Measurements from ENCODE around the gene ARHGEF6.
"Not testable (repeated sequence)": the region's sequence is repeated elsewhere in the genome, so short reads cannot be mapped to it uniquely, and the experiment has no call there.

The ARHGEF6 gene

GRCh38 chrX:136781180-136781797 is 557 bp upstream of the ARHGEF6 start:
- DNase-seq (ENCODE audit: low read depth, low spot score): no peak

DNA sequence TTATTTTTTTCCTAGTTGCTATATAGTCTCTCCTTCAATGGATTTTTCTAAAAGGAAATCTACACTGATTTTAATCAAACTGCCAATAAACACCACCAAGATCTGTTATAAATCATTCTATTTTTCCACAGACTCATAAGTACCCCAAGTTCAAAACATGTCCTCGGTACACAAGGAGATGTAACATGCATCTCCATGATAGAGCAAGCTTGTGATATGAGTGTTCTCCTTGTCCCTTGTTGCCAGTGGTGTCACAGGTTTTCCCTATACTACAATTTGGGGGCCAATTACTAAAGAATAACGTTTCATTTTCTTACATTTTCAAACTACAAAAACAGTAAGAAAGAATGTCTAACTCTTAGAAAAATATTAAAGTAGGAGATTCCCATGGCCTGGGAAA is 491 bp downstream of the ARHGEF6 start:
- no peak for DNase-seq (ENCODE audit: low read depth, low spot score)

- no peak for DNase-seq (ENCODE audit: low read depth, low spot score)
Observed at GRCh38 chrX:136779346-136779781, 1.4 kb downstream of the ARHGEF6 start.

DNA sequence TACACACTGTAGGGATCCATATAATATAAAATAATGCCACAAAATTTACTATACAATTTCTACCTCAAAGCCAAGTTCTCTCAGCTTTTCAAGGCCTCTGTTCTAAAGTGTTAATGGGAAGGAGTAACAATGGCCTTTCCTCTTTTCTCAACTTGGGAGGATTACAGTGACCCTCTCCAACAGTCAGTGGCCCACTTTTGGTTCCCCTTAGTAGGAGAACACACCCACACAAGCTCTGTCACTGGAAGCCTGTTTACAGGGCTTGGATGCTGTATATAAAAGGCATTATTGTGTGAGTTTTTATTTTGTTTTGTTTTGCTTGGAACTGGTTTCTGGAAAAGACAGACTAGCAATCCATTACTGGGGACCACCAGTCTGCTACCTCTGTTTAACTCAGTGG is 1.8 kb downstream of the ARHGEF6 start:
- DNase-seq (ENCODE audit: low read depth, low spot score): no peak

GRCh38 chrX:136778020-136778419 is 2.7 kb downstream of the ARHGEF6 start:
- no peak for DNase-seq (ENCODE audit: low read depth, low spot score)

DNA sequence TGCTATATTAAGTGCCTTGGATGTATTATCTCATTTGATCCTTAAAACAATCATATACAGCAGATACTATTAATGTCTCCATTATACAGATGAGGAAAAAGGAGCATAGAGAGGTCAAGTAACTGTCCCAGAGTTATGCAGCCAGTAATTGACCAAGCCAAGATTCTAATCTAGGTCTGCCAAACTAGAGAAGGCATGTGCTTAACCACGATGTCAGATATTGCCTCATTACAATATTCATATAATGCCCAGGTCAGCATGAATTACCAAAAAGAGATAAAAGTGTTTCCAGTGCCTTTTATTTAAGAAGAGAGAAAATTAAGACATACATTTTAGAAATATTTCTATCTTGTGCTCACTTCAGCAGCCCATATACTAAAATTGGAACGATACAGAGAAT is 7.1 kb downstream of the ARHGEF6 start:
- no peak for DNase-seq (ENCODE audit: low read depth, low spot score)

DNA sequence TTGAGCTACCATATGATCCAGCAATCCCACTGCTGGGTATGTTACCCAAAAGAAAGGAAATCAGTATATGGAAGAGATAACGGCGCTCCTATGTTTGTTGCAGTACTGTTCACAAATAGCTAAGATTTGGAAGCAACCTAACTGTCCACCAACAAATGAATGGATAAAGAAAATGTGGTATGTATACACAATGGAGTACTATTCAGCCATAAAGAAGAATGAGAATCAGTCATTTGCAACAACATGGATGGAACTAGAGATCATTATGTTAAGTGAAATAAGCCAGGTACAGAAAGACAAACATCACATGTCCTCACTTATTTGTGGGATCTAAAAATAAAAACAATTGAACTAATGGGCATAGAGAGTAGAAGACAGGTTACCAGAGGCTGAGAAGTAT is 8.9 kb downstream of the ARHGEF6 start:
- DNase-seq (ENCODE audit: low read depth, low spot score): not testable (repeated sequence)

GRCh38 chrX:136768469-136769084 is 12.2 kb downstream of the ARHGEF6 start:
- peak; percentile 63 for DNase-seq (ENCODE audit: low read depth, low spot score)

DNA sequence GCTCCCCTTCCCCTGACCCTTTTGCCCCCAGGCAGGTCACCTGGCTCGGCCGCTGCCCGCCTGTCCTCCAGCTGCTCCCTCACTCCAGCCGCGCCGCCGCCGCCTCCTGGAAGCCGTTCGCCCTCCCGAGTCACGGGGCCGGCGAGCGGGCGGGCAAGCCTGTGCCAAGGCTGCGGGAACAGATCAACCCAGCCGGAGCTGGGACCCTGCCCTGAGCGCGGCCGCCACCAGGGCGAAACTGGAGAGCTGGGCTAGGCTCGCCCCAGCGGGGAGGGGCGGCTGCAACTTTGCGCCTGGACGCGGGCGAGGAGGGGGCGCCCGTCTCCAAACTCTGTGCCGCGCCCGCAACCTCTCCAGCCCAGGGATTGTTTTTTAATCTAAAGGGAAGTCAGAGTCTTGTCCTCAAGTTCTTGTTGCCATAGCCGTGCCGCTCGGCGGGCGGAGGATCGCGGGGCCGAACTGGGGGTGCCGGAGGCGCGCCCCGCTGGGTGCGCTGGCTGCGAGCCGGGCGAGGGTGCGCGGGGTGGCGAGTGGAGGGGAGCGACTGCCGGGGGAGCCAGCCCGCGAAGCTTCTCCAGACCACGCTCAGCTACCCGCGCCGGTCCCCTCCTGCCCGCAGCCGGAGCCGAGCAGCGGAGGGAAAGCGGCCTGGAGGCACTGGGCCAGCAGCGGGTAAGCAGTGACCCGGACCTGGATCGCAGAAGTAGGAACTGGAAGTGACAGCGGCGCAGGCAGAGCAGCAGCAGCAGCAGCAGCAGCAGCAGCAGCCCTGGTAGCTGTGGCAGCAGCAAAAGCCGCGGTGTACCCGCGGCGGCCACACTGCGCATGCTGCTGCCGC is 13.4 kb downstream of the ARHGEF6 start:
- DNase-seq (ENCODE audit: low read depth, low spot score): peak; percentile 83

GRCh38 chrX:136766785-136767103 is 14.0 kb downstream of the ARHGEF6 start:
- no peak for DNase-seq (ENCODE audit: low read depth, low spot score)

DNA sequence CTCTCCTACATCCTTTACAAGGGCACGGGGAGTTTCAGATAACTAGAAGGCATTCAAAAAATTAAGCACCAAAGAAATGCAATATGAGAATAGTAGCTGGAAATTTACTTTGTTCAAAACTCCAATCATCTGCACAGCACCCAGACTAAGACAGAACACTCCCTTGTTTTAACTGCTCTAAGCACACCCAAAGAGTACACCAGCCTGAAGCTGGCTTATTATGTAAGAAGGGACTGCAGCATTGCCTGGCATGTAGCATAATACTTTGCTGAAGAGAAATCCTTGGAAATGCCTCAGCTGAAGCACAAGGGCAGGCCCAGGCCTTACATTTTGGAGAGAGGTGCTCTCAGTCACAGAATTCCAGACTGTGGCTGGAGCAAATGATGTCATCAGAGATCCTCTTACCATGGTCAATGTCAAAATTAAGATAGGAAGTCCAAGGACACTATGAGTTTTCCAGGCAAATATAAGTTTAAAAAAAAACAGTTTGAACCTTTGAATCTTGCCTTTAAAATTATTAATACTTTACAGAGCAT is 14.8 kb downstream of the ARHGEF6 start:
- no peak for DNase-seq (ENCODE audit: low read depth, low spot score)

DNA sequence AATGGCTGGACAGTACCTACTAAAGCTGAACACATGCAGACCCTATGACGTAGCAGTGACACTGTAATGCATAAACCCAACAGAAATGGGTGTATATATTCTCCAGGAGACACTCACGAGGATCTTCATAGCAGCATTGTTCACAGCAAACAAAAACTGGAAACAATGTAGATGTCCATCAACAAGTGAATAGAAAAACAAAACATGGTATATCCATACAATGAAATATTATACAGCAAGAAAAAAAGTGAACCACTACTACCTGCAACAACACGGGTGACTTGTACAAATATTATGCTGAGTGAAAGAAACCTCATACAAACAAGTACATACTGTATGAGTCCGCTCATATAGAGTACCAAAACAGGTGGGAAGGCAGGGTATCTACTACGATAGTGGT is 16.5 kb downstream of the ARHGEF6 start:
- no peak for DNase-seq (ENCODE audit: low read depth, low spot score)

GRCh38 chrX:136762820-136763452 is 17.8 kb downstream of the ARHGEF6 start:
- no peak for DNase-seq (ENCODE audit: low read depth, low spot score)

- no peak for DNase-seq (ENCODE audit: low read depth, low spot score)
Observed at GRCh38 chrX:136761421-136761820, 19.3 kb downstream of the ARHGEF6 start.

- peak; percentile 26 for DNase-seq (ENCODE audit: low read depth, low spot score)
Observed at GRCh38 chrX:136759968-136760367, 20.8 kb downstream of the ARHGEF6 start.

DNA sequence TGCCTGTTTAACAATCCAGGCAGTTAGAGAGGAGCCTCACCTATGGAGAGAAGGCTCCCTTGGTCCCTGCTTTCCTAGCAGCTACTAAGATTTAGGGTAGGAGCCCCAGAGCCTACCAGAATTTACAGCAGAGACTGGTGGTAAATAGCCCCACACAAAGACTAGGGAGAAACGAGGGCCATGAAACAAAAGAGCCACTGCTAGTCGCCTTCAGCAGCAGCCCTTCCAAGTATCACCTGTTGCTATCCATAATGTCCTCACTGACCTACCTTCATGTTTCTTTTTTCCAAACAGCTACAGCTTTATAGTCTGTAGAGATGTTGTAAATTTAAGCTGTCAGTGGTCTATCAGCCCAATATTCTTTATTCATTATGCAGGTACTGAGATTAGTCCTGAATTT is 25.3 kb downstream of the ARHGEF6 start:
- no peak for DNase-seq (ENCODE audit: low read depth, low spot score)

GRCh38 chrX:136754651-136755050 is 26.1 kb downstream of the ARHGEF6 start:
- DNase-seq (ENCODE audit: low read depth, low spot score): no peak

GRCh38 chrX:136752796-136753195 is 27.9 kb downstream of the ARHGEF6 start:
- DNase-seq (ENCODE audit: low read depth, low spot score): no peak

DNA sequence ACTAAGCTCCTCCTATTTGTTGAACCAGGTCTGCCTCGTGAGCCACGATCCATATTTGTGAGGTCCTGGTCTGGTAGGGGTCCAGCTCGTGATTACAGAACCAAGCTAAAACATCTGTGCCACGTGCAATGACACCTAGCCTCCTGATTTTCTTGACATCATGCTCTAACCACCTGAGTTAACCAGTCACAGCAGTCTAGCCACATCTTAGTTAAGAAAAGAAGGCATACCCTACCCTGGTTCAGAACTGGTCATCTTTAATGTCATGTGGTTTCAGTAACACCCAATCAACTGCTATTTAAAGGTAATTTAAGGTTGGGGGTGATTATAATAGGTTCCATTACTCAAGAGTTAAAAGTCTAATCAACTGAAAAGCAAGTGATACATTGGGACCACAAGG is 28.4 kb downstream of the ARHGEF6 start:
- no peak for DNase-seq (ENCODE audit: low read depth, low spot score)

DNA sequence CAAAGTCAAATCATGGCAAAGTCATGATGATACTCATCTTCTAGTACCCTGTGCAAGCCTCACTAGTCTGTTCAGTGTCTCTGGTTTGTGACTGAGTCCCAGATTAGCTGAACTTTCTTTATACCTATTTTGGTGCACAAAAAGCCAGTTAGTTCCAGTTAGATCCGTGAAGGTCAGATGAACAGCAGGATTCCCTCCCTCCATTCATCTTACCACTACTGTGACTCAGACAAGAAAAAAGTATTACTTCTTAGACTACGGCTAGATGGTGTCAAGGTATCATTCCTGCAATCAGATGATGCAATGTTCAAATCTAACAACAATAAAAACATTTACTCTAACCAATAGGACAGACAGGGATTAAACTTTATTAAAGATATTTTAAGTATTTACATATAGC is 30.4 kb downstream of the ARHGEF6 start:
- no peak for DNase-seq (ENCODE audit: low read depth, low spot score)

GRCh38 chrX:136747003-136747986 is 33.4 kb downstream of the ARHGEF6 start:
- DNase-seq (ENCODE audit: low read depth, low spot score): no peak
